H1 (cell line): ENCODE data around the gene MKI67.

Source experiments
- BRCA1 ChIP-seq: IDR thresholded peaks from 2 replicates; pipeline ENCODE4 v1.6.1; 2012; ENCODE audit warnings: low read depth, low read length, improper control_type of control experiment
- CBX8 ChIP-seq: fragments of 300-800, 300-1000 bp; sonication (generic); IDR thresholded peaks from 2 replicates; pipeline ENCODE4 v1.7.1; 2016; ENCODE audit warnings: low read depth, low read length, borderline replicate concordance
- CHD1 ChIP-seq: IDR thresholded peaks from 2 replicates; pipeline ENCODE4 v1.6.1; 2012; ENCODE audit warnings: low read depth, low read length, improper control_type of control experiment
- POLR2A ChIP-seq, 2 experiments: IDR thresholded peaks; 1 replicate in 1 of 2; 2 replicates in 1 of 2; pipeline ENCODE4 v1.6.1; 2011; ENCODE audit warnings: low read depth in 2 of 2, low read length in 2 of 2, mild to moderate bottlenecking in 2 of 2; ENCODE audit errors: control extremely low read depth in 1 of 2
- TEAD4 ChIP-seq: IDR thresholded peaks from 2 replicates; pipeline ENCODE4 v1.6.1; 2012; ENCODE audit warnings: low read depth, low read length, inconsistent platforms, mixed read lengths
- TF ChIP-seq, protein P1 (sequence below), 3 experiments: IDR thresholded peaks; 1 replicate in 2 of 3; 2 replicates in 1 of 3; pipeline versions ENCODE4 v1.5.1 to v1.6.1; 2011; ENCODE audit warnings: low read length in 3 of 3, mild to moderate bottlenecking in 3 of 3, inconsistent platforms in 2 of 3, low read depth in 1 of 3, moderate library complexity in 1 of 3; ENCODE audit not compliant: insufficient read depth in 1 of 3; ENCODE audit errors: control extremely low read depth in 1 of 3

GRCh38 chr10:128046953-128047290 is 79.3 kb downstream of the MKI67 start:
- TF ChIP-seq, protein P1, sequence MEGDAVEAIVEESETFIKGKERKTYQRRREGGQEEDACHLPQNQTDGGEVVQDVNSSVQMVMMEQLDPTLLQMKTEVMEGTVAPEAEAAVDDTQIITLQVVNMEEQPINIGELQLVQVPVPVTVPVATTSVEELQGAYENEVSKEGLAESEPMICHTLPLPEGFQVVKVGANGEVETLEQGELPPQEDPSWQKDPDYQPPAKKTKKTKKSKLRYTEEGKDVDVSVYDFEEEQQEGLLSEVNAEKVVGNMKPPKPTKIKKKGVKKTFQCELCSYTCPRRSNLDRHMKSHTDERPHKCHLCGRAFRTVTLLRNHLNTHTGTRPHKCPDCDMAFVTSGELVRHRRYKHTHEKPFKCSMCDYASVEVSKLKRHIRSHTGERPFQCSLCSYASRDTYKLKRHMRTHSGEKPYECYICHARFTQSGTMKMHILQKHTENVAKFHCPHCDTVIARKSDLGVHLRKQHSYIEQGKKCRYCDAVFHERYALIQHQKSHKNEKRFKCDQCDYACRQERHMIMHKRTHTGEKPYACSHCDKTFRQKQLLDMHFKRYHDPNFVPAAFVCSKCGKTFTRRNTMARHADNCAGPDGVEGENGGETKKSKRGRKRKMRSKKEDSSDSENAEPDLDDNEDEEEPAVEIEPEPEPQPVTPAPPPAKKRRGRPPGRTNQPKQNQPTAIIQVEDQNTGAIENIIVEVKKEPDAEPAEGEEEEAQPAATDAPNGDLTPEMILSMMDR (IDR thresholded peaks at IDR 0.05; ENCODE audit: control extremely low read depth in 1 of 3, insufficient read depth in 1 of 3, low read depth in 1 of 3, low read length in 3 of 3) = no peak
- TF ChIP-seq TEAD4 (no peak), POLR2A (IDR thresholded peaks at IDR 0.05; ENCODE audit: control extremely low read depth in 1 of 2, low read depth in 2 of 2, low read length in 2 of 2) (no peak), CBX8 (no peak), BRCA1 (no peak), CHD1 (no peak)
